Muscle layer of duodenum (tissue), 2 donors: ENCODE results near the gene EPHB2.

Experiments used
- H3K27ac ChIP-seq: one replicate; pipeline ENCODE4 v1.7.0; 2013; ENCODE audit warnings: mild to moderate bottlenecking, low read length
- H3K27me3 ChIP-seq: one replicate; pipeline ENCODE4 v1.7.0; 2013; ENCODE audit warnings: low read depth, mild to moderate bottlenecking, control low read depth, low read length
- H3K36me3 ChIP-seq, 2 donors: one replicate each; pipeline ENCODE4 v1.7.0; 2013; ENCODE audit warnings: low read length in 2 of 2, control low read depth in 1 of 2, mild to moderate bottlenecking in 1 of 2; ENCODE audit not compliant: insufficient read depth in 2 of 2, control insufficient read depth in 1 of 2
- H3K4me1 ChIP-seq, 2 donors: one replicate each; pipeline ENCODE4 v1.7.0; 2013; ENCODE audit warnings: low read length in 2 of 2, mild to moderate bottlenecking in 2 of 2, control low read depth in 1 of 2, moderate library complexity in 1 of 2; ENCODE audit not compliant: insufficient read depth in 2 of 2, control insufficient read depth in 1 of 2
- H3K4me3 ChIP-seq, 2 donors: one replicate each; pipeline ENCODE4 v1.7.0; 2013; ENCODE audit warnings: low read length in 2 of 2, low read depth in 1 of 2, mild to moderate bottlenecking in 1 of 2
- H3K9me3 ChIP-seq, 2 donors: one replicate each; pipeline ENCODE4 v1.7.0; 2013; ENCODE audit warnings: low read length in 2 of 2, control low read depth in 1 of 2, mild to moderate bottlenecking in 1 of 2; ENCODE audit not compliant: control insufficient read depth in 1 of 2
- donor health status: healthy.

Gene EPHB2

DNA sequence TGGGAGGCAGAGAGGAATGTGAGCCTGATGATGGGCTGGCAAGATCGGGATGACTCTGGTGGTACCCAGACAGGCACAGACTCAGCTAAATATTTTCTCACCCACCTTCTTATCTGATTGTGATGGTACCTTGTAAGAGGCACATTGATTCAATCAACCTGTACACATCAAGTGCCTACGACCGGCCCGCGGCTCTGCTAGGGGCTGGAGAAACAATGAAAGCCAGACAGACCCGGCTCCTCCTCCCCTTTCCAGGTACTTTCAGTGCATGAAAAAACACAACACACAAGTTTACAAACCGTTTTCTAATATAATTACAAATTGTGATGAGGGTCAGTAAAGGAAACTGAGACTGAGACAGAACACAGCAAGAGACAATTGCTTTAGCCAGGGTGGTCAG, 147.0 kb downstream of the EPHB2 start:
- no peak overlapping the region for H3K27ac ChIP-seq
- no peaks in the 10 kb centered on the region for H3K9me3 ChIP-seq
- no peak overlapping the region for H3K4me3 ChIP-seq
- H3K27me3 ChIP-seq: no peaks in the 10 kb centered on the region
- H3K36me3 ChIP-seq: no peaks in the 10 kb centered on the region
- no peaks in the 10 kb centered on the region for H3K4me1 ChIP-seq

DNA sequence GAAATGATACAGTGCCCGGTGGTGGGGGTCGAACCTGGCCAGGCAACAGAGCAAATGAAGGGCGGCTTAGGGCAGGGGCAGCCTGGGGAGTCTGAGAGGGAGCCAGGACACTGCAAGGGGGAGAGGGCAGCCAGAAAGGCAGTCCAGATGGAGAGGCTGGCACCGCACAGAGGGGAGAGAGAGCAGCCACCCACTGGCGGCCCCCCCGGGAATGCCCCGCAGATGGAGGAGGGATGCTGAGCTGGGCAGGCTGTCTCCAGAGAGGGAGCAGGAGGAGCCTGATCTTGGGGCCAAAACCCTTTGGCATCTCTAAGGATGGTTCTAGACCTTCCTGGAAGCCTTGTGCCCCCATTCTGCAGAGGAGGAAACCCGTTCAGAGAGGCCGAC, 149.8 kb downstream of the EPHB2 start:
- H3K9me3 ChIP-seq: no peaks in the 10 kb centered on the region
- no peaks in the 10 kb centered on the region for H3K27me3 ChIP-seq
- no peaks in the 10 kb centered on the region for H3K36me3 ChIP-seq
- H3K4me3 ChIP-seq: no peak overlapping the region
- H3K27ac ChIP-seq: no peak overlapping the region
- no peaks in the 10 kb centered on the region for H3K4me1 ChIP-seq

DNA sequence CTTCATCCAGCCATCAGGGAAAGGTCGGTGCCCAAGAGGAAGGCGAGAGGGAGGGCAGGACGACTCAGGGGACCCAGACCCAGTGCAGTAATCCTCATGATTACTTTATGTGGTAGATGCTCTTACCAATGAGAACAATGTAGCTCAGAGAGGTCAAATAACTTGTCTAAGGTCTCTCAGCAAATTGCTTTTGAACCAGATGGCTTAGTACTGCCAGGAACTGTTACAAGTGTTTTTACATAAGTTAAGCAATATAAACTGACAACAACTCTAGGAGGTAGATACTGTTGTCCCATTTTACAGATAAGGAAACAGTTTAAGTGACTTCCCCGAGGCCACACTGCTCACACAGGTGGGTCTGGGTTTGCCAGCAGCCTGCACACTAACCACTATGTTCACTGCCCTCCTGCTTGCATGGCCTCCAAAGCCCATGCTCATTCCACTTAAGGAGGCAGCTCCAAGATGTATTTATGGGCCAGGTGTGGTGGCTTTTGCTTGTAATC, 150.3 kb downstream of the EPHB2 start:
- Histone ChIP-seq H3K27me3 (no peaks in the 10 kb centered on the region), H3K27ac (no peak overlapping the region), H3K4me3 (no peak overlapping the region), H3K4me1 (no peaks in the 10 kb centered on the region), H3K36me3 (no peaks in the 10 kb centered on the region), H3K9me3 (no peaks in the 10 kb centered on the region)

DNA sequence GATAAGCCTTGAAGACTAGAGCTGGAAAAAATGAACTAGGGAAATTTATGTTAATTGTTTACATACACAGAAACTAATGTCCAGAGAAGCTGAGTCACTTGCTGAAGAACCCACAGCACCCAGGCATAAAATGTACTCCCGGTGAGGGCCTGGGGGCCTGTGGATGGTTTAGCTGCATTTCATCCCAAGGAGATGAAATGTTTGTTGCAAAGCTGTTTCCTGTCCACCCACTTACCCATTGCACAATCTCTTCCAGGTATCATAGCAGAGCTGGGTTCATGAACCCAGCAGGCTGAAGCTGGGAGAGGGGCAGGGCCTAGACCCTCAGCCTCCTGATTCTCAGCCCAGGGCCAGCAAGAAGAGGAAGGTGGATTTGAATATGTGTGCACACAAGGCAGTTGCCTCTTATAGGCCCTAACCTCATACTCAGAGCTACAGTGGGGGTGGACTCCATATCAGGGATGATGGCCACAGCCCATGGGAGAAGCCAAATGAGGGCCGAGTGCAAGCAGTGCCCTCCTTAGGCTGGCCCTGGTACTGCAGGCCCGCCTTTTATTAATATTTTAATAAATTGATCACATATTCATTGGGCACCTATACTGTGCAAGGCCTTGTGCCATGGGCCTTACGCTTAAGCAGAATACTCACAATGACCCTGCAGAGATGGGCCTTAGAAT, 151.3 kb downstream of the EPHB2 start:
- no peak overlapping the region for H3K27ac ChIP-seq
- H3K4me1 ChIP-seq: no peaks in the 10 kb centered on the region
- H3K27me3 ChIP-seq: no peaks in the 10 kb centered on the region
- H3K4me3 ChIP-seq: no peak overlapping the region
- no peaks in the 10 kb centered on the region for H3K36me3 ChIP-seq
- H3K9me3 ChIP-seq: no peaks in the 10 kb centered on the region

DNA sequence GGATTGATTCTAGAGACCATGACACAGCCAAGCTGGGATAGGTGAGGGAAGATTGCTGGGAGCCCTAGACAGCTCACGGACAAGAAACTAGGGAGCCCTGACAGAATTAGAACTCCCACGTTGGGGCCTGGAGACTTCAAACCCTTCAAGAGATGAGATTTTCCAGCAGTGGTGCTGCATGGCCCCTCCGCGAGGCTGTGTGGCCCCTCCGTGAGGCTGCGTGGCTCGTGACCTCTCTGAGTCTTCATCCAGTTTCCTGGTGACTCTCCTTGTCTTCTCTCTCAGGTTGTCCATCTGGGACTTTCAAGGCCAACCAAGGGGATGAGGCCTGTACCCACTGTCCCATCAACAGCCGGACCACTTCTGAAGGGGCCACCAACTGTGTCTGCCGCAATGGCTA, 152.1 kb downstream of the EPHB2 start:
- no peaks in the 10 kb centered on the region for H3K27me3 ChIP-seq
- H3K4me1 ChIP-seq: no peaks in the 10 kb centered on the region
- H3K27ac ChIP-seq: no peak overlapping the region
- H3K36me3 ChIP-seq: peaks cover 0 to 3% of the 10 kb centered on the region in 2 donors
- no peak overlapping the region for H3K4me3 ChIP-seq
- H3K9me3 ChIP-seq: no peaks in the 10 kb centered on the region

DNA sequence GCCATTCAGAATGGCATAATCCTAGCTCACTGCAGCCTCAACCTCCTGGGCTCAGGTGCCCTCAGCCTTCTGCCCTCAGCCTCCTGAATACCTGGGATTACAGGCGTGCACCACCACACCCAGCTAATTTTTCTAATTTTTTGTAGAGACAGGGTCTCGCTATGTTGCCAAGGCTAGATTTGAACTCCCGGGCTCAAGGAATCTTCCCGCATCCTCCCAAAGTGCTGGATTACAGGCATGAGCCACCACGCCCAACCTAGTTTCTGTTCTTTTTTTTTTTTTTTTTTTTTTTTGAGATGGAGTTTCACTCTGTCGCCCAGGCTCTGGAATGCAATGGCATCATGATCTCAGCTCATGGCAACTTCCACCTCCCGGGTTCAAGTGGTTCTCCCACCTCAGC, 153.1 kb downstream of the EPHB2 start:
- Histone ChIP-seq H3K27ac (no peak overlapping the region), H3K4me1 (no peaks in the 10 kb centered on the region), H3K4me3 (no peak overlapping the region), H3K27me3 (no peaks in the 10 kb centered on the region), H3K36me3 (peaks cover 0 to 3% of the 10 kb centered on the region in 2 donors), H3K9me3 (no peaks in the 10 kb centered on the region)

DNA sequence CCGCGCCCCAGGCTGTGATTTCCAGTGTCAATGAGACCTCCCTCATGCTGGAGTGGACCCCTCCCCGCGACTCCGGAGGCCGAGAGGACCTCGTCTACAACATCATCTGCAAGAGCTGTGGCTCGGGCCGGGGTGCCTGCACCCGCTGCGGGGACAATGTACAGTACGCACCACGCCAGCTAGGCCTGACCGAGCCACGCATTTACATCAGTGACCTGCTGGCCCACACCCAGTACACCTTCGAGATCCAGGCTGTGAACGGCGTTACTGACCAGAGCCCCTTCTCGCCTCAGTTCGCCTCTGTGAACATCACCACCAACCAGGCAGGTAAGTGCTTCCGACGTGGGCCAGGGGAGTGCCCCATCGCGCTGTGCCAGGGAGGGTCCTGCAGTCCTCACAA, 154.2 kb downstream of the EPHB2 start:
- Histone ChIP-seq H3K9me3 (no peaks in the 10 kb centered on the region), H3K4me3 (no peak overlapping the region), H3K36me3 (peaks cover 0 to 3% of the 10 kb centered on the region in 2 donors), H3K27me3 (no peaks in the 10 kb centered on the region), H3K27ac (no peak overlapping the region), H3K4me1 (no peaks in the 10 kb centered on the region)

DNA sequence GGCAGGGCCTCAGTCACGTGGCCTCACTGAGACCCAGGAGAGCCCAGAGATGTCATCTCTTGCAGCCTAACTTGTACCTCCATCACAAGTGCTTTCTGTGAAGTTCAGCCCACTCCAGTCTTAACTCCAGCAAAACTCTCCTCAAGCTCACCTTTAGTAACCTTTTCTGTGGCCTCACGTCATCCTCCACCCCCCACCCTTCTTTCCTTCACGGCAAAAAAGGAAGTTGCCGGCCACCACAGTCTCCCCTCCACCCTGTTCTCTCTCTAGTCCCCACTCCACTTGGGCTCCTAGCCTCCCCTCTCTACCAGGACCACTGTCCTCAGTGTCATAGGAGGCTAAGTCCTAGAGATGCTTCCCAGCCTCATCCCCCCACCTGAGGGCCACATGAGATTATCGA, 155.1 kb downstream of the EPHB2 start:
- Histone ChIP-seq H3K9me3 (no peaks in the 10 kb centered on the region), H3K4me3 (no peak overlapping the region), H3K4me1 (no peaks in the 10 kb centered on the region), H3K27me3 (no peaks in the 10 kb centered on the region), H3K36me3 (peaks cover 0 to 3% of the 10 kb centered on the region in 2 donors), H3K27ac (no peak overlapping the region)

DNA sequence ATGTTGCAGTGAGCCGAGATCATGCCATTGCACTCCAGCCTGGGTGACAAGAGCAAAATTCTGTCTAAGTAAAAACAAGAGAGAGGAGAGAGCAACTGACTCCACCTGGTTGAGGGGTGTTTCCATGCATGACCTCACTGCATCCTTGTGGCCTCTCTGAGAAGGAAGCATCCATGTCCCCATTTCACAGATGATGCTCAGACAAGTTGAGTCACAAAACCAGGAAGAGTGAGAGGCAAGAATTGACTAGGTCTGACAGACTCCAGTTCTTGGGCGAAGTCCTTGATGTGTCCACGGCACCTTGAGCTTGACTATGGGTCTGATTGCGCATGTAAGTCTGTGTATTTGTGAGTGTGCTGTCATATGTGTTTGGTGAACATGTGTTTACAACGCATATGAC, 156.2 kb downstream of the EPHB2 start:
- Histone ChIP-seq H3K4me3 (no peak overlapping the region), H3K9me3 (no peaks in the 10 kb centered on the region), H3K4me1 (no peaks in the 10 kb centered on the region), H3K36me3 (peaks cover 0 to 9% of the 10 kb centered on the region in 2 donors), H3K27ac (no peak overlapping the region), H3K27me3 (no peaks in the 10 kb centered on the region)

DNA sequence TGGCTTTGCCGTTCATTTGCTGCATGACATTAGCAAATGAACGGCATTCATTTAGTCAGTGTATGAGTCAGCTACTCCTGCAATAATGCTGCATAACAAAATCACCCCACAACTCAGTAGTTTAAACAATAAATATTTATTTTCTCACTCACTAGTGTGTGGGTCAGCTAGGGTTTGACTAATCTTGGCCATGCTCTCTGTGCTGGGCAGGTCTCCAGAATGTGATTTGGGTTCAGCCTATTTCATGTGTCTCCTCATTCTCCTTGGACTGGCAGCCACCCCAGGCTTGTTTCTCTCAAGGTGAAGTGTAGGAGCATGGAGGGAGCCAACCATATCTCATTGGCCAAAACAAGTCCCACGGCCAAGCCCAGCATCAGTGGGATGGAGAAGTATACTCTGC, 157.7 kb downstream of the EPHB2 start:
- Histone ChIP-seq H3K4me1 (no peaks in the 10 kb centered on the region), H3K4me3 (no peak overlapping the region), H3K9me3 (no peaks in the 10 kb centered on the region), H3K36me3 (peaks cover 0 to 9% of the 10 kb centered on the region in 2 donors), H3K27ac (no peak overlapping the region), H3K27me3 (no peaks in the 10 kb centered on the region)

DNA sequence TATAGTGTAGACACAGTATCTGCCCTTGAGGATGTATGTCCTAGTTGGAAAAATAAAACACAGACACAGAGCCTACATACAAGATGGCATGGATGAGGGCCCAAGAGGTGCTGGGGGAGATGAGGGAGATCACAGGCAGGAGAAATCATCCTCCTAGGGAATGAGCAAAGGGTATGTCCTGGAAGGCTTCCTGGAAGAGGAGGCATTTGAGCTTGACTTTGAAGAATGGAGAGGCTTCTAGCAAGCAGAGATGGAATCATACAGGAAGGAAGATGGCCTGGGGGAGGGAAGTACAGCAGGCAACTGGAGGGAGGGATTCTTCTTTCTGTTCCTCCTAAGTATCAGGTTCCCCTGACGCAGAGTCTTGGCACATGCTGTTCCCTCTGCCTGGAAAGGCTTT, 158.7 kb downstream of the EPHB2 start:
- Histone ChIP-seq H3K4me3 (no peak overlapping the region), H3K4me1 (no peaks in the 10 kb centered on the region), H3K27ac (no peak overlapping the region), H3K27me3 (no peaks in the 10 kb centered on the region), H3K36me3 (peaks cover 0 to 9% of the 10 kb centered on the region in 2 donors), H3K9me3 (no peaks in the 10 kb centered on the region)
